Ishikawa (cell line): ENCODE measurements around the gene IL23R.

Experiments
- CEBPB ChIP-seq: IDR thresholded peaks from 2 replicates; pipeline ENCODE4 v1.6.1; 2012
- CREB1 ChIP-seq: IDR thresholded peaks from 2 replicates; pipeline ENCODE4 v1.6.1; 2012; ENCODE audit warnings: low read depth
- EGR1 ChIP-seq: IDR thresholded peaks from 2 replicates; pipeline ENCODE4 v1.6.1; 2012
- EP300 ChIP-seq: IDR thresholded peaks from 2 replicates; pipeline ENCODE4 v1.6.1; 2012; ENCODE audit warnings: borderline replicate concordance
- FOXM1 ChIP-seq: IDR thresholded peaks from 2 replicates; pipeline ENCODE4 v1.6.1; 2012; ENCODE audit warnings: low read depth, borderline replicate concordance
- MAX ChIP-seq: IDR thresholded peaks from 2 replicates; pipeline ENCODE4 v1.6.1; 2012
- NFIC ChIP-seq: IDR thresholded peaks from 2 replicates; pipeline ENCODE4 v1.6.1; 2012
- RAD21 ChIP-seq: IDR thresholded peaks from 2 replicates; pipeline ENCODE4 v1.6.1; 2012; ENCODE audit warnings: low read depth
- REST ChIP-seq: IDR thresholded peaks from 2 replicates; pipeline ENCODE4 v1.6.1; 2012; ENCODE audit warnings: low read depth, mild to moderate bottlenecking
- TAF1 ChIP-seq: IDR thresholded peaks from 2 replicates; pipeline ENCODE4 v1.6.1; 2012; ENCODE audit warnings: low read depth, mild to moderate bottlenecking
- TCF12 ChIP-seq: IDR thresholded peaks from 2 replicates; pipeline ENCODE4 v1.6.1; 2012; ENCODE audit warnings: low read depth
- TEAD4 ChIP-seq: IDR thresholded peaks from 2 replicates; pipeline ENCODE4 v1.6.1; 2012
- USF1 ChIP-seq: IDR thresholded peaks from 2 replicates; pipeline ENCODE4 v1.6.1; 2012
- YY1 ChIP-seq: IDR thresholded peaks from 2 replicates; pipeline ENCODE4 v1.6.1; 2012; ENCODE audit warnings: low read depth
- ZBTB7A ChIP-seq: IDR thresholded peaks from 2 replicates; pipeline ENCODE4 v1.6.1; 2012; ENCODE audit warnings: low read depth

Gene IL23R

GRCh38 chr1:67148516-67149178 lies 17.6 kb upstream of the IL23R start:
- TF ChIP-seq CREB1: no peak
- no peak for TF ChIP-seq TEAD4
- peak; percentile 80 for TF ChIP-seq USF1

GRCh38 chr1:67149179-67149770 lies 17.0 kb upstream of the IL23R start:
- no peak for TF ChIP-seq MAX
- TF ChIP-seq RAD21: peak; percentile 86
- TF ChIP-seq USF1: no peak
- TF ChIP-seq NFIC: no peak

GRCh38 chr1:67150931-67151330 lies 15.3 kb upstream of the IL23R start:
- no peak for TF ChIP-seq FOXM1
- TF ChIP-seq EGR1: no peak
- TF ChIP-seq NFIC: no peak

- TF ChIP-seq TEAD4: no peak
- no peak for TF ChIP-seq EGR1
- no peak for TF ChIP-seq CEBPB
- TF ChIP-seq REST: no peak
- TF ChIP-seq FOXM1: no peak
- TF ChIP-seq YY1: no peak
- TF ChIP-seq NFIC: no peak
- TF ChIP-seq CREB1: no peak
- no peak for TF ChIP-seq TAF1
- TF ChIP-seq RAD21: no peak
- TF ChIP-seq ZBTB7A: no peak
- TF ChIP-seq TCF12: no peak
- TF ChIP-seq USF1: no peak
- TF ChIP-seq MAX: no peak
- no peak for TF ChIP-seq EP300
Observed at GRCh38 chr1:67158401-67158800, 7.9 kb upstream of the IL23R start.

GRCh38 chr1:67159233-67159632 lies 7.0 kb upstream of the IL23R start:
- TF ChIP-seq CEBPB: no peak
- TF ChIP-seq EGR1: no peak
- TF ChIP-seq USF1: no peak
- TF ChIP-seq RAD21: no peak
- TF ChIP-seq TEAD4: no peak
- no peak for TF ChIP-seq REST
- TF ChIP-seq NFIC: no peak
- no peak for TF ChIP-seq FOXM1
- TF ChIP-seq EP300: no peak
- TF ChIP-seq TCF12: no peak
- TF ChIP-seq TAF1: no peak
- no peak for TF ChIP-seq MAX
- TF ChIP-seq YY1: no peak
- TF ChIP-seq ZBTB7A: no peak

GRCh38 chr1:67162954-67163353 lies 3.3 kb upstream of the IL23R start:
- TF ChIP-seq EP300 (no peak), CEBPB (no peak), YY1 (no peak), ZBTB7A (no peak), RAD21 (no peak), NFIC (no peak), EGR1 (no peak), TAF1 (no peak), REST (no peak), TCF12 (no peak), FOXM1 (no peak), TEAD4 (no peak), MAX (no peak), USF1 (no peak), CREB1 (no peak)
